C4-2B (cell line): Measurements from ENCODE around the gene S1PR4.

ENCODE experiments used
- CTCF ChIP-seq: fragments of 450-650 bp; conservative IDR thresholded peaks from 2 replicates; pipeline ENCODE4 v1.5.1; 2017; ENCODE audit warnings: mild to moderate bottlenecking
- ZFX ChIP-seq: fragments of 450-650 bp; IDR thresholded peaks from 2 replicates; pipeline ENCODE4 v1.6.1; 2017

- TF ChIP-seq CTCF (no peak), ZFX (peak; percentile 92; the same call in 1 of the 2 replicates)
Observed at GRCh38 chr19:3186160-3186688, 7.7 kb downstream of the S1PR4 start.
